Astrocyte of the spinal cord (primary cell): ENCODE measurements around the gene PCYT1A.
A peak's percentile ranks its signal among the peaks of the same experiment; 100 is the strongest.

Experiments used
- DNase-seq: peaks from one replicate; pipeline ENCODE4 v3.0.0; 2011; ENCODE audit warnings: low read depth, low spot score
- H3K4me3 ChIP-seq: 2 replicates; pipeline ENCODE4 v1.5.1; 2011; ENCODE audit warnings: low read depth, mild to moderate bottlenecking, low read length, moderate library complexity
- in situ Hi-C: cut with HindIII; loops from 2 replicates; pipeline ENCODE4 v1.10.0; 2017; ENCODE audit warnings: low sequenced_read_pairs
- TF ChIP-seq, protein P1 (sequence below): IDR thresholded peaks from 2 replicates; pipeline ENCODE4 v1.5.1; 2012; ENCODE audit warnings: low read depth, mild to moderate bottlenecking, low read length, inconsistent platforms

PCYT1A gene

GRCh38 chr3:196220587-196220986, 66.9 kb downstream of the PCYT1A start:
- DNase-seq: no peak
- in situ Hi-C loops: no loop called here
- TF ChIP-seq, protein P1, sequence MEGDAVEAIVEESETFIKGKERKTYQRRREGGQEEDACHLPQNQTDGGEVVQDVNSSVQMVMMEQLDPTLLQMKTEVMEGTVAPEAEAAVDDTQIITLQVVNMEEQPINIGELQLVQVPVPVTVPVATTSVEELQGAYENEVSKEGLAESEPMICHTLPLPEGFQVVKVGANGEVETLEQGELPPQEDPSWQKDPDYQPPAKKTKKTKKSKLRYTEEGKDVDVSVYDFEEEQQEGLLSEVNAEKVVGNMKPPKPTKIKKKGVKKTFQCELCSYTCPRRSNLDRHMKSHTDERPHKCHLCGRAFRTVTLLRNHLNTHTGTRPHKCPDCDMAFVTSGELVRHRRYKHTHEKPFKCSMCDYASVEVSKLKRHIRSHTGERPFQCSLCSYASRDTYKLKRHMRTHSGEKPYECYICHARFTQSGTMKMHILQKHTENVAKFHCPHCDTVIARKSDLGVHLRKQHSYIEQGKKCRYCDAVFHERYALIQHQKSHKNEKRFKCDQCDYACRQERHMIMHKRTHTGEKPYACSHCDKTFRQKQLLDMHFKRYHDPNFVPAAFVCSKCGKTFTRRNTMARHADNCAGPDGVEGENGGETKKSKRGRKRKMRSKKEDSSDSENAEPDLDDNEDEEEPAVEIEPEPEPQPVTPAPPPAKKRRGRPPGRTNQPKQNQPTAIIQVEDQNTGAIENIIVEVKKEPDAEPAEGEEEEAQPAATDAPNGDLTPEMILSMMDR: no peak
- H3K4me3 ChIP-seq: no peak overlapping the region

- TF ChIP-seq, protein P1: no peak
- no peak for DNase-seq
- in situ Hi-C loops: no loop called here
- no peak overlapping the region for H3K4me3 ChIP-seq
Observed at GRCh38 chr3:196219970-196220311, 67.6 kb downstream of the PCYT1A start.

DNA sequence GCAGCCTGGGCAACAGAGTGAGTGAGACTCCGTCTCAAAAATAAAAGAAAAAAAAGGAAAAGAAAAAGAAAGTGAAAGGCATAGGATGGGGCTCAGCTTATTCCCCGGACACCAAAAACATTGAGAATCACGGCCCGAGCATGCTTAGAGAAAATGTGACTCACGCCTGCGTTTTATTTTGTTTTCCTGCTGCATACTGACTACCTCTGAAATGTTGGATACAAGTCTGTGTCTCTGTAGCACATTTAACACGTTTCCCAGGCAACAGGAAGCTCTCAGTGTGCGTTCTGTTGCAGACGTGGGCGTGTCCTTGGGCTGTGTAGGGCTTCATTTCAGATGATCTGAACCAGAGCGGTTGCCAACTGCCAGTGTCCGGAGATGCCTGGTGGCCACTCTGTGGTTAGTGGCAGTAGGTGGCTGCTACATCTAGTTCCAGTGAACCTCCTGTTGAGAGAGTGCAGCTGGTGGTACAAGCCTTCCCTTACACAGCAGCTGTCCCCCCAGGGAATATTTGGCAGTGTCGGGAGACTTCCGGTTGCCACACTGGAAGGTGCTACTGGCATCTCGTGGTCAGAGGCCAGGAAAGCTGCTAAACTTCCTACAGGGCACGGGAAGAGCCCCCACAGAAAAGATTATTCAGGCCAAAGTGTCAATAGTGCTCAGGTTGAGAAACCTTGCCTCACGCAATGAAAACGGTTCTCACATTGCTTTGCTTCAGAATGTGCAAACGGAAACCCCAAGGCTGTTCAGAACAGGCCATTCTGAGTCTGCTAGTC, 68.1 kb downstream of the PCYT1A start:
- in situ Hi-C loops: no loop called here
- peak overlapping the region; percentile 24 for H3K4me3 ChIP-seq
- TF ChIP-seq, protein P1: no peak

DNA sequence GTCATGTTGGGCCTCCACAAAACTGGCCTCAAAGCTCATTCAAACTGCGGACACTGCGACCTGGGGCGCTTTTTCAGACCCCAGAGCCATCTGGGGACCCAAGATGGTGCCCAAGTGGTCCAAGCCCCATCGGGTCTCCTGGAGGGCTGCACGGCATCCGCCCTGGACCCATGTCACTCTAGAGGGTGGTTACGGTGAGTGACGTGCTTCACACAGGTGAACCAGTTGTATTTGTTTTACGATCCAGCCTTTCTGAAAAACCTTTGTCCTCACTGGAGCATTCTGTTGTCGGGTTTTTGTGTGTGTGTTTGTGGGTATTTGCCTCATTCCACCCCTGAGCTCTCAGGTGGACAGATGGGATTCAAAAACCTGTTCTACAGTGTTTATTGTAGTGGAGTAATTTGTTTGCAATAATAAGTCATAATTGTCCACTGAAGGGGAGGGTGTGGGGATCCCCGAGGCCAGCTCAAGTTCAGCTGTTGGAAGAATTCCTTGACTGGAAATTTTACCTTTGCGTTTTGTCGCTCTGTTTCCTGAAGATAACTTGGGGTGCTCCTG, 69.3 kb downstream of the PCYT1A start:
- DNase-seq: no peak
- in situ Hi-C loops: no loop called here
- TF ChIP-seq, protein P1: no peak
- H3K4me3 ChIP-seq: no peak overlapping the region

More for the DNA sequence above, 68.1 kb downstream of the PCYT1A start:
- peak; percentile 92 for DNase-seq

- TF ChIP-seq, protein P1: no peak
- no peak for DNase-seq
- no peak overlapping the region for H3K4me3 ChIP-seq
- in situ Hi-C loops: no loop called here
Observed at GRCh38 chr3:196217307-196218154, 70.0 kb downstream of the PCYT1A start.

DNA sequence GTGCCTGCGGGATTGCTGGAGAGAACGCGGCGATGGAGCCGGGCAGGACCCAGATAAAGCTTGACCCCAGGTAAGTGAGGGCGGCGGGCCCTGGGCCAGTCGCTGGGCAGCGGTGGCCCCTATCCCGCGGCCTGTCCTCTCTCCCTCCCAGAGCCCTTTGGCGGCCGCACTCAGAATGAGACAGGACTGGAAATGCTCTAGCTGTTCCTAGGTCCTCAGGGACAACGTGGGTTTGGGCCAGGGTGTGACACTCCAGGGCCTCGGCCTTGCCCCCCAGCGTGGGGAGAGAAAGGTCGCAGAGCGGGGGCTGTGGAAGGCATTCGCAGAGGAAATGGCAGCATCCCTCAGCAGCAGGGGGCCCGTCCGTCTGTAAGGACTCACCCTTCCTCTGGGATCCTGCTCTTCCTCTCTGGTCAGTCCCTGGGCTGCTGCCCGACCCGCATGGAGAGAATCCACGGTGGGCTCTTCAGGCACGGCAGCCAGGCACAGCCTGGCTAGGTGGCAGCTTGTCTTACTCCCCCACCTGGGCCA, 70.8 kb downstream of the PCYT1A start:
- in situ Hi-C loops: no loop called here

More for the DNA sequence above, 70.8 kb downstream of the PCYT1A start:
- DNase-seq: no peak
- TF ChIP-seq, protein P1: no peak
- H3K4me3 ChIP-seq: no peak overlapping the region
